ENCODE data around the gene SULF2. TPM values are rescaled to one million over a fixed set of nuclear protein-coding genes. Genes with fewer than 3 reads are reported as not detected.
"Not testable (repeated sequence)": the region's sequence is repeated elsewhere in the genome, so short reads cannot be mapped to it uniquely, and the experiment has no call there.

SULF2 gene
- total RNA-seq: 39.1 and 40.4 TPM in 2 replicates
- long read RNA-seq, full-length matches to known transcripts: 2 of 21 reads
- long read RNA-seq, partial matches to known transcripts: 15 of 21 reads
- long read RNA-seq, other reads (novel, unspliced or antisense): 4 of 21 reads

GRCh38 chr20:47785311-47785853 lies at the start of gene SULF2:
Gene SULF2 (minus strand): TSS chr20:47785481. CDS start chr20:47757363, 28,118 bp downstream.
- H3K4me3 Mint-ChIP-seq (ENCODE audit: unreplicated experiment): peak within 1 kb of the TSS; percentile 84
- no peaks in the 10 kb centered on the region for H3K9me3 Mint-ChIP-seq (ENCODE audit: unreplicated experiment)
- peaks cover 10% of the 10 kb centered on the region for H3K27me3 Mint-ChIP-seq (ENCODE audit: unreplicated experiment)
- peaks cover 38% of the 10 kb centered on the region for H3K4me1 Mint-ChIP-seq (ENCODE audit: unreplicated experiment)
- H3K36me3 Mint-ChIP-seq (ENCODE audit: unreplicated experiment): no peaks in the 10 kb centered on the region
- no peak for DNase-seq (ENCODE audit: extremely low spot score, unreplicated experiment)
- TF ChIP-seq CTCF (IDR thresholded peaks at IDR 0.05): no peak
- H3K27ac Mint-ChIP-seq (ENCODE audit: unreplicated experiment): peak within 1 kb of the TSS; percentile 83

- DNase-seq (ENCODE audit: extremely low spot score, unreplicated experiment); H3K4me1 Mint-ChIP-seq (ENCODE audit: unreplicated experiment); H3K27me3 Mint-ChIP-seq (ENCODE audit: unreplicated experiment); H3K36me3 Mint-ChIP-seq (ENCODE audit: unreplicated experiment); H3K4me3 Mint-ChIP-seq (ENCODE audit: unreplicated experiment); H3K27ac Mint-ChIP-seq (ENCODE audit: unreplicated experiment); H3K9me3 Mint-ChIP-seq (ENCODE audit: unreplicated experiment): not testable (repeated sequence)
These were observed 46.4 kb upstream of the SULF2 start for GRCh38 chr20:47831675-47832074.

GRCh38 chr20:47826716-47827115 lies 41.4 kb upstream of the SULF2 start:
- H3K4me1 Mint-ChIP-seq (ENCODE audit: unreplicated experiment); H3K27ac Mint-ChIP-seq (ENCODE audit: unreplicated experiment); H3K36me3 Mint-ChIP-seq (ENCODE audit: unreplicated experiment); DNase-seq (ENCODE audit: extremely low spot score, unreplicated experiment); H3K4me3 Mint-ChIP-seq (ENCODE audit: unreplicated experiment); H3K9me3 Mint-ChIP-seq (ENCODE audit: unreplicated experiment): not testable (repeated sequence)
- peaks cover 33% of the 10 kb centered on the region for H3K27me3 Mint-ChIP-seq (ENCODE audit: unreplicated experiment)

GRCh38 chr20:47826006-47826405 lies 40.7 kb upstream of the SULF2 start:
- not testable (repeated sequence) for H3K4me1 Mint-ChIP-seq (ENCODE audit: unreplicated experiment); DNase-seq (ENCODE audit: extremely low spot score, unreplicated experiment); H3K27ac Mint-ChIP-seq (ENCODE audit: unreplicated experiment); H3K4me3 Mint-ChIP-seq (ENCODE audit: unreplicated experiment); H3K36me3 Mint-ChIP-seq (ENCODE audit: unreplicated experiment); H3K9me3 Mint-ChIP-seq (ENCODE audit: unreplicated experiment)
- H3K27me3 Mint-ChIP-seq (ENCODE audit: unreplicated experiment): peaks cover 33% of the 10 kb centered on the region

- H3K36me3 Mint-ChIP-seq (ENCODE audit: unreplicated experiment): no peaks in the 10 kb centered on the region
- no peaks in the 10 kb centered on the region for H3K9me3 Mint-ChIP-seq (ENCODE audit: unreplicated experiment)
- no peak for TF ChIP-seq CTCF (IDR thresholded peaks at IDR 0.05)
- H3K4me1 Mint-ChIP-seq (ENCODE audit: unreplicated experiment): no peaks in the 10 kb centered on the region
- peaks cover 39% of the 10 kb centered on the region for H3K27me3 Mint-ChIP-seq (ENCODE audit: unreplicated experiment)
- no peak for DNase-seq (ENCODE audit: extremely low spot score, unreplicated experiment)
- no peak overlapping the region for H3K27ac Mint-ChIP-seq (ENCODE audit: unreplicated experiment)
- H3K4me3 Mint-ChIP-seq (ENCODE audit: unreplicated experiment): no peak overlapping the region
These were observed 39.9 kb upstream of the SULF2 start for GRCh38 chr20:47825011-47825762.

GRCh38 chr20:47823941-47824340 lies 38.7 kb upstream of the SULF2 start:
- not testable (repeated sequence) for H3K27ac Mint-ChIP-seq (ENCODE audit: unreplicated experiment); H3K9me3 Mint-ChIP-seq (ENCODE audit: unreplicated experiment); H3K36me3 Mint-ChIP-seq (ENCODE audit: unreplicated experiment); DNase-seq (ENCODE audit: extremely low spot score, unreplicated experiment); H3K4me1 Mint-ChIP-seq (ENCODE audit: unreplicated experiment); H3K4me3 Mint-ChIP-seq (ENCODE audit: unreplicated experiment)
- peaks cover 46% of the 10 kb centered on the region for H3K27me3 Mint-ChIP-seq (ENCODE audit: unreplicated experiment)

- no peaks in the 10 kb centered on the region for H3K9me3 Mint-ChIP-seq (ENCODE audit: unreplicated experiment)
- no peak for TF ChIP-seq CTCF (IDR thresholded peaks at IDR 0.05)
- H3K36me3 Mint-ChIP-seq (ENCODE audit: unreplicated experiment): no peaks in the 10 kb centered on the region
- no peak overlapping the region for H3K27ac Mint-ChIP-seq (ENCODE audit: unreplicated experiment)
- DNase-seq (ENCODE audit: extremely low spot score, unreplicated experiment): no peak
- peaks cover 64% of the 10 kb centered on the region for H3K27me3 Mint-ChIP-seq (ENCODE audit: unreplicated experiment)
- H3K4me1 Mint-ChIP-seq (ENCODE audit: unreplicated experiment): no peaks in the 10 kb centered on the region
- H3K4me3 Mint-ChIP-seq (ENCODE audit: unreplicated experiment): no peak overlapping the region
These were observed 36.3 kb upstream of the SULF2 start for GRCh38 chr20:47821481-47822100.

Data from osteocyte (in vitro differentiated cells).